Activated CD8-positive, alpha-beta memory T cell treated with anti-CD3 and anti-CD28 coated beads, Interleukin-2, amount 10 ng/mL, durations not matched to agents 7 days and 5 days (primary cell): ENCODE data around the gene ZNF646. TPM values are rescaled to one million over a fixed set of nuclear protein-coding genes. Genes with fewer than 3 reads are reported as not detected.

Experiments used
- ATAC-seq: fragments of 150-1000 bp; cut with Tn5 transposase; one replicate; pipeline ENCODE4 v1.10.0; 2021; ENCODE audit warnings: moderate library complexity
- CTCF ChIA-PET: fragments of 350-600 bp; sonication (Branson Sonifier 250); formaldehyde crosslinking; loops from one replicate; lab custom pipeline; 2021; ENCODE audit warnings: antibody characterized with exemption; lab: Charles Lee
- DNase-seq: peaks from one replicate; pipeline ENCODE4 v3.0.0-alpha.2; 2020
- H3K27ac Mint-ChIP-seq: one replicate; pipeline ENCODE4 v1.8.0; 2021; ENCODE audit warnings: mild to moderate bottlenecking, mixed read lengths
- H3K27me3 Mint-ChIP-seq: one replicate; pipeline ENCODE4 v1.8.0; 2021; ENCODE audit warnings: mixed read lengths
- H3K36me3 Mint-ChIP-seq: one replicate; pipeline ENCODE4 v1.8.0; 2021; ENCODE audit warnings: mild to moderate bottlenecking, mixed read lengths
- H3K4me1 Mint-ChIP-seq: one replicate; pipeline ENCODE4 v1.8.0; 2021; ENCODE audit warnings: mixed read lengths
- H3K4me3 Mint-ChIP-seq: one replicate; pipeline ENCODE4 v1.8.0; 2021; ENCODE audit warnings: mild to moderate bottlenecking, moderate library complexity, mixed read lengths
- H3K9me3 Mint-ChIP-seq: one replicate; pipeline ENCODE4 v1.8.0; 2022; ENCODE audit warnings: low read depth, mixed read lengths
- total RNA-seq, 2 experiments: library from RNA; stranded (reverse); gene quantifications; one replicate each; pipeline ENCODE4 v1.2.3, GENCODE V29; 2021

Gene ZNF646
- total RNA-seq, 2 experiments from 2014 or later: 31.8 to 37.7 TPM

DNA sequence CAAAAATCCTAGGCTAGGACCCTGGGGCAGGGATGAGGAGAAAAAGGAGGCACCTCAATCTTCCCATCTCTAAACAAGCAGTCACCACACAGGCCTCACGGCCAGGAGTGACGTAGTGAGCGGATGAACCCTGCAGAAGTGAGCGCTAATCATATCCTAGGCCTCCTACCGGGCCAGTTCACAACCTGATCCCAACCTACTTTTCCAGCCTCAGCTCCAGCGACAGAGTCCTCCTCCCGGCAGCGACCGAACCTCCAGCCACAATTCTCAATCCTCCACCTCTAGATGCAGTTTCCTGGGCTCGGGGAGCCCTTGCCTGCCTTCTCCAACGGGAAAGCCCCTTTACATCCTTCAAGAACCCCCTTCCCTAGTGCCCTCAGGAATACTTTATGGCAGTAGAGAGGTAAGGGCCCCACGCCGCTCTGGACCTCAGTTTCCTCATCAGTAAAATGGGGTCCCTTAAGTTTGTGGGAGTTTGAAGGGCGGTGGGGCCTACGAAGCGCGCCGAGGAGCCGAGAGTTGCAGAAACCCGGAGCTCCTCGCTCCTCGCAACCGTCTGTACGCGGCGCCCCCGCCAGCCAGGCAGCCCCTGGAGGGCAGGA lies 1.6 kb upstream of the ZNF646 start:
- DNase-seq (peak; percentile 75), ATAC-seq (peak; percentile 5)
- H3K4me1 Mint-ChIP-seq: peaks cover 40% of the 10 kb centered on the region
- peak overlapping the region; percentile 96 for H3K4me3 Mint-ChIP-seq
- CTCF ChIA-PET: interaction anchor here (0.8 to 2.4 kb wide), 6 partner anchors 9 to 87 kb away, joined by 3 to 27 read pairs (median 11); partner anchors contain the start of genes HSD3B7 and STX4
- peaks cover 8% of the 10 kb centered on the region for H3K36me3 Mint-ChIP-seq
- peak overlapping the region; percentile 95 for H3K27ac Mint-ChIP-seq
- H3K9me3 Mint-ChIP-seq: no peaks in the 10 kb centered on the region
- no peaks in the 10 kb centered on the region for H3K27me3 Mint-ChIP-seq

- Mint-ChIP-seq H3K36me3 (peaks cover 15% of the 10 kb centered on the region), H3K9me3 (no peaks in the 10 kb centered on the region), H3K4me1 (peaks cover 42% of the 10 kb centered on the region), H3K27me3 (no peaks in the 10 kb centered on the region), H3K4me3 (peak overlapping the region; percentile 96), H3K27ac (peak overlapping the region; percentile 96)
- CTCF ChIA-PET: interaction anchor here (0.8 to 2.4 kb wide), 16 partner anchors 9 to 502 kb away, joined by 3 to 27 read pairs (median 4); partner anchors contain the start of genes HSD3B7, KAT8, PYCARD and STX4
- ATAC-seq (peak; percentile 61), DNase-seq (peak; percentile 94)
These were observed 866 bp upstream of the ZNF646 start for GRCh38 chr16:31073142-31073969.

- Mint-ChIP-seq H3K27ac (peak overlapping the region; percentile 96), H3K27me3 (no peaks in the 10 kb centered on the region), H3K4me1 (peaks cover 47% of the 10 kb centered on the region), H3K4me3 (peak overlapping the region; percentile 96), H3K36me3 (peaks cover 25% of the 10 kb centered on the region), H3K9me3 (no peaks in the 10 kb centered on the region)
- ATAC-seq (no peak), DNase-seq (no peak)
- CTCF ChIA-PET: interaction anchor here (1.0 to 2.4 kb wide), 7 partner anchors 11 to 308 kb away, joined by 3 to 27 read pairs (median 7); partner anchors contain the start of genes HSD3B7, KAT8 and VKORC1
These were observed 577 bp downstream of the ZNF646 start for GRCh38 chr16:31074814-31075183.

DNA sequence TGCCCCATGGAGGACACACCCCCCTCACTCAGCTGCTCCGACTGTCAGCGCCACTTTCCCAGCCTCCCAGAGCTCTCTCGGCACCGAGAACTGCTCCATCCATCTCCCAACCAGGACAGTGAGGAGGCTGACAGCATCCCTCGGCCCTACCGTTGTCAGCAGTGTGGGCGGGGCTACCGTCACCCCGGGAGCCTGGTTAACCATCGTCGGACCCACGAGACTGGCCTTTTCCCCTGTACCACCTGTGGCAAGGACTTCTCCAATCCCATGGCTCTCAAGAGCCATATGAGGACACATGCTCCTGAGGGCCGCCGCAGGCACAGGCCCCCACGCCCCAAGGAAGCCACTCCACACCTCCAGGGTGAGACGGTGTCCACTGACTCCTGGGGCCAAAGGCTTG lies 2.1 kb downstream of the ZNF646 start:
- ATAC-seq (no peak), DNase-seq (no peak)
- H3K36me3 Mint-ChIP-seq: peaks cover 31% of the 10 kb centered on the region
- no peaks in the 10 kb centered on the region for H3K27me3 Mint-ChIP-seq
- H3K4me3 Mint-ChIP-seq: no peak overlapping the region
- no peak overlapping the region for H3K27ac Mint-ChIP-seq
- CTCF ChIA-PET: interaction anchor here (0.8 to 1.5 kb wide), 3 partner anchors 12 to 135 kb away, joined by 3 to 4 read pairs (median 3); no protein-coding TSS in a partner anchor
- H3K4me1 Mint-ChIP-seq: peaks cover 54% of the 10 kb centered on the region
- no peaks in the 10 kb centered on the region for H3K9me3 Mint-ChIP-seq

GRCh38 chr16:31077024-31077423 lies 2.8 kb downstream of the ZNF646 start:
- ATAC-seq (no peak), DNase-seq (no peak)
- Mint-ChIP-seq H3K9me3 (no peaks in the 10 kb centered on the region), H3K4me3 (no peak overlapping the region), H3K4me1 (peaks cover 47% of the 10 kb centered on the region), H3K27ac (no peak overlapping the region), H3K36me3 (peaks cover 31% of the 10 kb centered on the region), H3K27me3 (no peaks in the 10 kb centered on the region)
- CTCF ChIA-PET: no interaction called here

DNA sequence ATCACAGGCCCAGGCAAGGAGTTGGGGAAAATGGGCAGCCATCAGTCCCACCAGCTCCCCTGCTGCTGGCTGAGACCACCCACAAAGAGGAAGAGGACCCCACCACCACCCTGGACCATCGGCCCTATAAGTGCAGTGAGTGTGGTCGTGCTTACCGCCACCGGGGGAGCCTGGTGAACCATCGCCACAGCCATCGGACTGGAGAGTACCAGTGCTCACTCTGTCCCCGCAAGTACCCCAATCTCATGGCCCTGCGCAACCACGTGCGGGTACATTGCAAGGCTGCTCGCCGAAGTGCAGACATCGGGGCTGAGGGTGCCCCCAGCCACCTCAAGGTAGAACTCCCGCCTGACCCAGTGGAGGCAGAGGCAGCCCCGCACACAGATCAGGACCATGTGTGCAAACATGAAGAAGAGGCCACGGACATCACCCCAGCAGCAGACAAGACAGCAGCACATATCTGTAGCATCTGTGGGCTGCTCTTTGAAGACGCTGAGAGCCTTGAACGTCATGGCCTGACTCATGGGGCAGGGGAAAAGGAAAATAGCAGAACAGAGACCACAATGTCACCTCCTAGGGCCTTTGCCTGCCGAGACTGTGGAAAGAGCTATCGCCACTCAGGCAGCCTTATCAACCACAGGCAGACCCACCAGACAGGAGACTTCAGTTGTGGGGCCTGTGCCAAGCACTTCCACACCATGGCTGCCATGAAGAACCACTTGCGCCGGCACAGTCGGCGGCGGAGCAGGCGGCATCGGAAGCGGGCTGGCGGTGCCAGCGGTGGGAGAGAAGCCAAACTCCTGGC lies 3.6 kb downstream of the ZNF646 start:
- DNase-seq (no peak), ATAC-seq (no peak)
- H3K36me3 Mint-ChIP-seq: peaks cover 29% of the 10 kb centered on the region
- H3K27ac Mint-ChIP-seq: no peak overlapping the region
- no peaks in the 10 kb centered on the region for H3K9me3 Mint-ChIP-seq
- H3K4me3 Mint-ChIP-seq: no peak overlapping the region
- CTCF ChIA-PET: no interaction called here
- H3K4me1 Mint-ChIP-seq: peaks cover 45% of the 10 kb centered on the region
- no peaks in the 10 kb centered on the region for H3K27me3 Mint-ChIP-seq

- Mint-ChIP-seq H3K9me3 (no peaks in the 10 kb centered on the region), H3K36me3 (peaks cover 29% of the 10 kb centered on the region), H3K27me3 (no peaks in the 10 kb centered on the region), H3K4me1 (peaks cover 45% of the 10 kb centered on the region), H3K4me3 (no peak overlapping the region), H3K27ac (no peak overlapping the region)
- CTCF ChIA-PET: interaction anchor here (1.0 to 1.1 kb wide), 2 partner anchors 14 to 94 kb away, joined by 3 read pairs; partner anchors contain the start of gene HSD3B7
- DNase-seq (no peak), ATAC-seq (no peak)
These were observed 4.5 kb downstream of the ZNF646 start for GRCh38 chr16:31078597-31079341.

DNA sequence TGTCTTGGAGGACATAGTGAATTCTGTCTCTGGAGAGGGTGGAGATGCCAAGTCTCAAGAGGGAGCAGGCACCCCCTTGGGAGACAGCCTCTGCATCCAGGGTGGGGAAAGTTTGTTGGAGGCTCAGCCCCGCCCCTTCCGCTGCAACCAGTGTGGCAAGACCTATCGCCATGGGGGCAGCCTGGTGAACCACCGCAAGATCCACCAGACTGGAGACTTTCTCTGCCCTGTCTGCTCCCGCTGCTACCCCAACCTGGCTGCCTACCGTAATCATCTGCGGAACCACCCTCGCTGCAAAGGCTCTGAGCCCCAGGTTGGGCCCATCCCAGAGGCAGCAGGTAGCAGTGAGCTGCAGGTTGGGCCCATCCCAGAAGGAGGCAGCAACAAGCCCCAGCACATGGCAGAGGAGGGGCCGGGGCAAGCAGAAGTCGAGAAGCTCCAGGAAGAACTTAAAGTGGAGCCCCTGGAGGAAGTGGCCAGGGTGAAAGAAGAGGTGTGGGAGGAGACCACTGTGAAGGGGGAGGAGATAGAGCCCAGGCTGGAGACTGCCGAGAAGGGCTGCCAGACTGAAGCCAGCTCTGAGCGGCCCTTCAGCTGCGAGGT lies 5.2 kb downstream of the ZNF646 start:
- ATAC-seq (no peak), DNase-seq (no peak)
- Mint-ChIP-seq H3K27ac (no peak overlapping the region), H3K4me3 (no peak overlapping the region), H3K9me3 (no peaks in the 10 kb centered on the region), H3K36me3 (peaks cover 29% of the 10 kb centered on the region), H3K27me3 (no peaks in the 10 kb centered on the region), H3K4me1 (peaks cover 45% of the 10 kb centered on the region)
- CTCF ChIA-PET: interaction anchor here (1.0 to 1.6 kb wide), 3 partner anchors 13 to 94 kb away, joined by 3 read pairs; partner anchors contain the start of gene HSD3B7

DNA sequence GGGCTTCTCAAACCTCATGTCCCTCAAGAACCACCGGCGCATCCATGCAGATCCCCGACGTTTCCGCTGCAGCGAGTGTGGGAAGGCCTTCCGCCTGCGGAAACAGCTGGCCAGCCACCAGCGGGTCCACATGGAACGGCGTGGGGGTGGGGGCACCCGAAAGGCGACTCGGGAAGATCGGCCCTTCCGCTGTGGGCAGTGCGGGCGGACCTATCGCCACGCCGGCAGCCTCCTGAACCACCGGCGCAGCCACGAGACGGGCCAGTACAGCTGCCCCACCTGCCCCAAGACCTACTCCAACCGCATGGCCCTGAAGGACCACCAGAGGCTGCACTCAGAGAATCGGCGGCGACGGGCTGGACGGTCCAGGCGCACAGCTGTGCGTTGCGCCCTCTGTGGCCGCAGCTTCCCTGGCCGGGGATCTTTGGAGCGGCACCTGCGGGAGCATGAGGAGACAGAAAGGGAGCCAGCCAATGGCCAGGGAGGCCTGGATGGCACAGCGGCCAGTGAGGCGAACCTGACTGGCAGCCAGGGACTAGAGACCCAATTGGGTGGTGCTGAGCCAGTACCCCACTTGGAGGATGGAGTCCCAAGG lies 5.9 kb downstream of the ZNF646 start:
- Mint-ChIP-seq H3K9me3 (no peaks in the 10 kb centered on the region), H3K36me3 (peaks cover 29% of the 10 kb centered on the region), H3K4me1 (peaks cover 38% of the 10 kb centered on the region), H3K4me3 (no peak overlapping the region), H3K27me3 (no peaks in the 10 kb centered on the region), H3K27ac (no peak overlapping the region)
- DNase-seq (no peak), ATAC-seq (no peak)
- CTCF ChIA-PET: interaction anchor here (1.0 to 1.6 kb wide), 3 partner anchors 12 to 95 kb away, joined by 3 read pairs; partner anchors contain the start of gene HSD3B7

- DNase-seq (no peak), ATAC-seq (no peak)
- no peaks in the 10 kb centered on the region for H3K9me3 Mint-ChIP-seq
- H3K4me1 Mint-ChIP-seq: peaks cover 33% of the 10 kb centered on the region
- H3K27ac Mint-ChIP-seq: no peak overlapping the region
- H3K36me3 Mint-ChIP-seq: peaks cover 29% of the 10 kb centered on the region
- CTCF ChIA-PET: interaction anchor here (1.6 kb wide), 1 partner anchor 13 kb away, joined by 3 read pairs; no protein-coding TSS in a partner anchor
- no peaks in the 10 kb centered on the region for H3K27me3 Mint-ChIP-seq
- no peak overlapping the region for H3K4me3 Mint-ChIP-seq
These were observed 6.7 kb downstream of the ZNF646 start for GRCh38 chr16:31080756-31081419.
